GM12872 (cell line): ENCODE data around the gene MCTP2.

ENCODE experiments used
- CTCF ChIP-seq: IDR thresholded peaks from 3 replicates; pipeline ENCODE4 v1.5.1; 2011; ENCODE audit warnings: low read depth, mild to moderate bottlenecking, low read length, moderate library complexity; ENCODE audit not compliant: insufficient read depth

Gene MCTP2

GRCh38 chr15:94265982-94266381 lies 34.6 kb downstream of the MCTP2 start:
- no peak for TF ChIP-seq CTCF

DNA sequence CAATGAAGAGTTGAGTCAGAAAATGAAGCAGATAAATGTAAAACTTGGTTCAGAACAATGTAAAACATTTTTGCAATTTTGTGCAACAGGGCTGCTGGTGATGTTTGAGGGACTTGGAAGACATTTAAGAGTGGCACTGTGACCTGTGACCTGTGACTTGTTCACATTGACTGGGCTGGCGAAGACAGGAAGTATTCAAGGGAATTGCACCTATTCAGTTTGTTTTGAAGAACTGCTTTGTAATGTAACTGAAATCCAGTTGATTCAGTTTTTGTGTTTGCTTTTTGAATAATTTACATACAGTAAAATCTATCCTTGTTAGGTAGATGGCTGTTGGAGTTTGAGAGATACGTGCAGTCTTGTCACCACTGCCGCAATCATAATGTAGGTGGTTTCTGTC lies 35.4 kb downstream of the MCTP2 start:
- no peak for TF ChIP-seq CTCF

- TF ChIP-seq CTCF: no peak
Measured at GRCh38 chr15:94269954-94270353, 38.6 kb downstream of the MCTP2 start.

DNA sequence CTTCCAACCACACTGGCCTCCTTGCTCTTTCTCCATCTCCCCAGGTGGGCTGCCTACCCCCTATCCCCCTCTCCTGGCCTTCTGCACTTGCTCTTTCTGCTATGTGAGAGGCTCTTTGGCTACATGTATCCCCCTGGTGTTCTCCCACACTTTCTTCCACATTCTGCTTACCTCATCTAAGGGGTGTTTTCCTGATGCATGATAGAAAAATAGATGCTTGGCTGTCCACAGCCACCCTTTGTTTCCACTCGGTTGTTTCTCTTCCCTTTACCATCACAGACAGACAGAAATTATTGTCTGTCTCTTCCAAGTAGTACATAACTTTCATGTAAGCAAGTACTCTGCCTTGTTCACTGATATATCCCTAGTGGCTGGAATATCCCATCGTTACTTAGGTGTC lies 39.2 kb downstream of the MCTP2 start:
- TF ChIP-seq CTCF: no peak

- TF ChIP-seq CTCF: no peak
Measured at GRCh38 chr15:94272251-94272898, 41.0 kb downstream of the MCTP2 start.

DNA sequence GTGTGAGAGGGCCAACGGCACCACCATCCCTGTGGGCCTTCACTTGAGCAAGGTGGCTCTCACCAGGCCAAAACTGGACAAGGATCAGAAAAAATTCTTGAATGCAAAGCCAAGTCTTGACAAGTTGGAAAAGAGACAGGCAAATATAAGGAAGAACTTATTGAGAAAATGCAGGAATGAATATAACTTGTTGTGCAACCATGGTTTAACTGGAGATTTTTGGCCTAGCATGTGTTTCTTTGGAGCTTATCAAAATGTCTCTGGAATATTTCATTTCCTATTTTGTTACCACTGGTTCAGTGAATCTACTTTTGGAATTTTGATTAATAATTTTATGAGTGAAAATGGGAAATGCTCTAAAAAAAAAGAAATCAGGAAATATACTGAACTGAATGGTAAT lies 42.5 kb downstream of the MCTP2 start:
- no peak for TF ChIP-seq CTCF

GRCh38 chr15:94274745-94275144 lies 43.4 kb downstream of the MCTP2 start:
- TF ChIP-seq CTCF: no peak
